Embryonic facial prominence (tissue), 1 donor: ENCODE results near the gene ZNF98.

ENCODE experiments used
- DNase-seq: peaks from one replicate; pipeline ENCODE4 v3.0.0-alpha.2; 2016; ENCODE audit errors: extremely low spot score

The ZNF98 gene

GRCh38 chr19:22422211-22422610, at the start of gene ZNF98:
Gene ZNF98 (minus strand): TSS chr19:22422346. CDS start chr19:22422224, 122 bp downstream.
- DNase-seq = no peak

- DNase-seq = no peak
Measured at GRCh38 chr19:22446605-22447004, 24.5 kb upstream of the ZNF98 start.

- no peak for DNase-seq
Measured at GRCh38 chr19:22438011-22438410, 15.9 kb upstream of the ZNF98 start.

GRCh38 chr19:22427960-22428913, 6.1 kb upstream of the ZNF98 start:
- DNase-seq = no peak

- DNase-seq = no peak
Measured at GRCh38 chr19:22427547-22427946, 5.4 kb upstream of the ZNF98 start.

- DNase-seq = no peak
Measured at GRCh38 chr19:22426901-22427300, 4.8 kb upstream of the ZNF98 start.

GRCh38 chr19:22421797-22422196, 349 bp downstream of the ZNF98 start:
- no peak for DNase-seq

- DNase-seq = no peak
Measured at GRCh38 chr19:22354665-22355064, 67.5 kb downstream of the ZNF98 start.
